HG03342 (cell line): ENCODE measurements around the gene SKIC2.
A peak's percentile ranks its signal among the peaks of the same experiment; 100 is the strongest.
"Not testable (repeated sequence)": the region's sequence is repeated elsewhere in the genome, so short reads cannot be mapped to it uniquely, and the experiment has no call there.

ENCODE experiments used
- ATAC-seq: cut with Tn5 transposase; IDR thresholded peaks from one replicate; pipeline ENCODE4 v1.9.1; 2021; ENCODE audit warnings: mild to moderate bottlenecking, moderate library complexity; ENCODE audit not compliant: unreplicated experiment

The SKIC2 gene

GRCh38 chr6:31958741-31959739, at the start of gene SKIC2, which contains the start of gene NELFE:
TSS of gene SKIC2 (plus strand) at chr6:31959175. CDS start at chr6:31959193, 18 bp downstream.
TSS of gene NELFE (minus strand) at chr6:31958971. CDS start at chr6:31958446, 525 bp downstream.
- ATAC-seq = peak; percentile 96

- ATAC-seq = not testable (repeated sequence)
Measured at GRCh38 chr6:31909298-31909697, 49.7 kb upstream of the SKIC2 start.

DNA sequence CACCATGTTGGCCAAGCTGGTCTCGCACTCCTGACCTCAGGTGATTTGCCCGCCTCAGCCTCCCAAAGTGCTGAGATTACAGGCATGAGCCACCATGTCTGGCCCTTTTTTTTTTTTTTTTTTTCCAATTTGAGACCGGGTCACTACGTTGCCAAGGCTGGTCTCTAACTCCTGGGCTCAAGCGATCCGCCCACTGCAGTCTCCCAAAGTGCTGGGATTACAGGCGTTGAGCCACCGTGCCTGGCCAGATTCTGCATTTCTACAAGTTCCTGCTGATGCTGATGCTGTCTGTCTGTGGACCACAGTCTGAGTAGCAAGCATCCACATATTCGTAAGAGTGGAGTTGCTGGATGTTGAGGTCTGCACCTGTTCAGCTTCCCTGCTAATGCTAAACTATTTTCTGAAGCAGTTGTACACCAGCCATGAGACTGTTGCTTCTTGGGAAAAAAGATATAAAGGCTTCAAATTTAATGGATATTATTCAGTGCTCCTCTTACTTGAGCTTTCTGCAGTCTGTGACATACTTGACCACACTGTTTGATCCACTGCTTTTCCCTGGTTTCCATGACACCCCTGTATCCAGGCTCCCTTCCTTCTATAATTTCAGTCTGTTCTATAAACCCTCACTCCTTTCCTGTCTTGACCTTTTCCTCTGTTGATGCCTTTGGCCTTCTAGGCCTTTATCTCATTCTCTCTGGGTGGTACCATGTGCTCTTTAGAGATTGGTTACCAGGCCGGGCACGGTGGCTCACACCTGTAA, 47.0 kb upstream of the SKIC2 start:
- ATAC-seq = no peak

DNA sequence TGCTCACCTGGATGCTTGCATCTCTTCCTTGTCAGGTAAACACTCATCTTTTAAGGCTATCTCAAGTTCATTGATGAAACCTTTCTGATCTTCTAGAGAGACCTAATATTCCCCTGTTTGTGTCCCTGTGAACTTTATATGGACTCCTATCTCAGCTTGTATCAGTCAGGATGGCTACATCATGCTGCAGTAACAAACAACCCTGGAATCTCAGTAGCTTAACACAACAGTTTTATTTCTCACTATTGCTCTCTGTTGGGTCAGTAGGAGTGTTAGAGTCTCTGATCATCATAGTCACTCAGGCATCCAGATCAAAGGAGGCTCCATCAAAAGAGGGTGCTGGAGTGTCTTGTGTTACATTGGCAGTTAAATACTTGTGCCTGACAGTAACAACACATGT, 43.6 kb upstream of the SKIC2 start:
- ATAC-seq = no peak

DNA sequence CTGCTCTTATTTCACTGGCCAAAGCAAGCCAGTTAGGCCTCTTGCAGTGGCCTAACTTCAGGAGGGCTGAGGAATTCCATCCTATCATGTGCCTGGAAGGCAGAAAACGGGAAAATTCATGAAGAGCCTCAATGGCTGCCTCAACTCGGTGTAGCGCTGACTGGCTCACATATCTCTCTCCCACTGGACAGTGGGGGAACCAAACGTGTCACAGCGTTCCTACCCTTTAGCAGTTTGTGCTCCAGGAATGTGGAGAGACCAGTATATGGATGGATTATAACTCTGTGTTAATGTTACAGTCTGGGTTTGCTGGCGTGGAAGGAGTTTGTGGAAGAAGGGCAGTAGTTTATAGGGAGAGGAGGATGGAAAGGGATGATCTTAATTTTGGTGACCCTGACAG, 43.2 kb upstream of the SKIC2 start:
- ATAC-seq = no peak

- ATAC-seq = no peak
Measured at GRCh38 chr6:31918069-31918720, 40.8 kb upstream of the SKIC2 start.

- no peak for ATAC-seq
Measured at GRCh38 chr6:31919624-31920303, 39.2 kb upstream of the SKIC2 start.

- ATAC-seq = no peak
Measured at GRCh38 chr6:31920811-31921210, 38.2 kb upstream of the SKIC2 start.

GRCh38 chr6:31922942-31923341, 36.0 kb upstream of the SKIC2 start:
- ATAC-seq = no peak

DNA sequence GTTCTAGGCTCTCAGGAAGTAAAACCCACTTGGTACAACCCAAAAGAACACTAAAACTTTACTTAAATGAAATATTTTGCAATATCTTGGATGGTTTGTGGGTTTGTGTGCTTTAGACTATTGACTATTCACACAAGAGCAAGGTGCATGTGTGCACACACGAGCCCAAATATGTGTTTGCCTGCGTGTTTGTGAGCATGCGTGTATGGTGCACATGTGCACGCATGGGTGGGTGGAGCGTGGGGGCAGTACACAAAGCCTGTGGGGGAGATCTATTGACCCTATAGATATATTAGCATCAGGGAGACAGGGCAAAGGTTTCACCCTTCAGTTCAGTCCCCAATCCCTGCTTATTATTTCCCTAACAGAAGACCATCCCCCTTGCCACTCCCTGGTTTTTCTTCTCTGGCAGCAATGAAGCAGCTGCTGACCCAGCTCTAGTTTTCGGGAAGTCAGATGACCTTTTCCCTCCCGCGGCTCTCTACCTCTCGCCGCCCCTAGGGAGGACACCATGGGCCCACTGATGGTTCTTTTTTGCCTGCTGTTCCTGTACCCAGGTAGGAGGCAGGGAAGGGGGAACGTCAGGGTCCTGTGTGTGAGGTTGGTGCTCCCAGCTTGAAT, 31.6 kb upstream of the SKIC2 start, which contains the start of gene C2:
Gene C2, plus strand, starts transcription at position 476 of the 621 bp plus-strand sequence. Its CDS starts 36 bp downstream, at position 512.
- ATAC-seq = no peak

DNA sequence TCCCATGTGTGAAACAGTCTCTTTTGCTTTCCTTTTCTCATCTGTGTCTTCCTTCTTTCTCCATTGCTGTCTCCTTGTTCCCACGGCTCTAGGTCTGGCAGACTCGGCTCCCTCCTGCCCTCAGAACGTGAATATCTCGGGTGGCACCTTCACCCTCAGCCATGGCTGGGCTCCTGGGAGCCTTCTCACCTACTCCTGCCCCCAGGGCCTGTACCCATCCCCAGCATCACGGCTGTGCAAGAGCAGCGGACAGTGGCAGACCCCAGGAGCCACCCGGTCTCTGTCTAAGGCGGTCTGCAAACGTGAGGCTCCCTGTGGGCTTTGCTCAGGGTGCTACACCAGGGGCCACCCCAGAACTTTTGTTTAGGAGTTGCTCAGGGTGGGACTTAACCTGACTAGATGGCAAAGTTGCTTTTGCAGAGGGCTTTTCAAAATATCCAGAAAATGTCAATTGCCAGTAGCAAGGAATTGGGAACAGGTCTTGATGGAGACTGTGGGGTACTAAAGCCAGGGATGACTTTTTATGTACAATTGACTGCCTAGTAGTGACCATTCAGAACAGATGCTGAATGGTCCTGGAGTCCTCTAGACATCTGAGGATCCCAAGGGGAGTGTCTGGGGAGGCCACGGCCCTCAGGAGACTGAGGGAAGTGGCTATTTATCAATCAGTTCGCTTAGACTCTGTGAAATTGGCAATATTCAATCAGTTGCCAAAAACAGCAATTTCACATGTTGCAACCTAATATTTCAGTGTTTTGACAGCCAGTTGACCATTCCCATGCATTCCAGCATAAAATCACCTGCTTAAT, 30.9 kb upstream of the SKIC2 start:
- ATAC-seq = no peak

DNA sequence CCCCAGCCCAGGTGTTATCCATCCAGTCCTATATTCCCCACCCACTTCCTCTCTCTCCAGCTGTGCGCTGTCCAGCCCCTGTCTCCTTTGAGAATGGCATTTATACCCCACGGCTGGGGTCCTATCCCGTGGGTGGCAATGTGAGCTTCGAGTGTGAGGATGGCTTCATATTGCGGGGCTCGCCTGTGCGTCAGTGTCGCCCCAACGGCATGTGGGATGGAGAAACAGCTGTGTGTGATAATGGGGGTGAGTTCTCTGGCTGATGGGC, 30.4 kb upstream of the SKIC2 start:
- ATAC-seq = no peak

DNA sequence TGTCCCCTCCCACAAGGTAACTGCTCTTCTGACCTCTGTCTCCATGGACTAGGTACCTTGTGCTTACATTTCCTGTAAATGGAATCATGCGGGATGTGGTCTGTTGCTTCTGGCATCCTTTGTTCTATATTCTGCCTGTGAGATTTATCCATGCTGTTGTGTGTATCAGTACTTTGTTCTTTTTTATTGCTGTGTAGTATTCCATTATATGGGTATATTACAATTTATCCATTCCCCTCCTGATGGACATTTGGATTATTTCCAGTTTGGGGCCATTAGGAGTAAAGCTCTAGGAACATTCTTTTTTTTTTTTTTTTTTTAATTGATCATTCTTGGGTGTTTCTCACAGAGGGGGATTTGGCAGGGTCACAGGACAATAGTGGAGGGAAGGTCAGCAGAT, 28.0 kb upstream of the SKIC2 start:
- no peak for ATAC-seq

- not testable (repeated sequence) for ATAC-seq
Measured at GRCh38 chr6:31932137-31932536, 26.8 kb upstream of the SKIC2 start.

DNA sequence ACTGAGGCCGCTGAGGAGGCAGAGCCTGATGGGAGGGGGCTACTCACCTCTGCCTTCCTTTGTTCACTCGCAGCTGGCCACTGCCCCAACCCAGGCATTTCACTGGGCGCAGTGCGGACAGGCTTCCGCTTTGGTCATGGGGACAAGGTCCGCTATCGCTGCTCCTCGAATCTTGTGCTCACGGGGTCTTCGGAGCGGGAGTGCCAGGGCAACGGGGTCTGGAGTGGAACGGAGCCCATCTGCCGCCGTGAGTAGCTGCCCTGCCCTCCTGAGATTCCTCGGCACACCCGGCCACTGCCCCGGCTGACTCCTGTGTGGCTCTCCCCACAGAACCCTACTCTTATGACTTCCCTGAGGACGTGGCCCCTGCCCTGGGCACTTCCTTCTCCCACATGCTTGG, 25.4 kb upstream of the SKIC2 start:
- no peak for ATAC-seq

DNA sequence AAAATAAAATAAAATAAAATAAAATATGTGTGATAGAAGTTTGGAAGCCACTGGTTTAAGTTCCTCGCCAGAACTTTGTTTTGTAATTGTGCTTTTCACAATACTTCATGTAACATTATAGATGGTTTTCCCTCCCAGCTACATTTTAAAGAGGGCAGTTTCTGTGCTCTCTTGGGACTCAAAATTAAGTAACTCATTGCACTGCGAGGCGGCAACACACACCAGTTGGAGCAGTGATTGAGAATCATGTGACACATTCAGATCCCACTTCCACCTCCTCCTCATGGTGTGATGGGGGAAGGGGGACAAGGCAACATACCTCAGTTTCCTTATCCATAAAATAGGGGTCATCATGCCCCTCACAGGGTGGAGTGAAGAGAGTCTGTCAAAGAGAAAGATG, 24.0 kb upstream of the SKIC2 start:
- ATAC-seq = no peak

DNA sequence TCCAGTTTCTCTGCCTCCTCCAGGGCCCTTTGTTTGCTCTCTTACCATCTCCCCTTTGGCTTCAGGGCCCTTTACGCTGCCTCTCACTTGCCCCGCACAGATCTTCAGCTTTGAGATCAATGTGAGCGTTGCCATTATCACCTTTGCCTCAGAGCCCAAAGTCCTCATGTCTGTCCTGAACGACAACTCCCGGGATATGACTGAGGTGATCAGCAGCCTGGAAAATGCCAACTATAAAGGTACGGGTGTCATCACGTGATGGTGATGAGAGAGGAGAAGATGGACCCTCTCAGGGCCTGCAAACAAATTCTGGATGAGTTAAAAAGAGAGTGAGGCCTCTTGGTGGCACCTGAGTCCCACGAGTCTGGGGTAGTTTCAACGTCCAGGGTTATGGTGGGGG, 23.2 kb upstream of the SKIC2 start:
- no peak for ATAC-seq

DNA sequence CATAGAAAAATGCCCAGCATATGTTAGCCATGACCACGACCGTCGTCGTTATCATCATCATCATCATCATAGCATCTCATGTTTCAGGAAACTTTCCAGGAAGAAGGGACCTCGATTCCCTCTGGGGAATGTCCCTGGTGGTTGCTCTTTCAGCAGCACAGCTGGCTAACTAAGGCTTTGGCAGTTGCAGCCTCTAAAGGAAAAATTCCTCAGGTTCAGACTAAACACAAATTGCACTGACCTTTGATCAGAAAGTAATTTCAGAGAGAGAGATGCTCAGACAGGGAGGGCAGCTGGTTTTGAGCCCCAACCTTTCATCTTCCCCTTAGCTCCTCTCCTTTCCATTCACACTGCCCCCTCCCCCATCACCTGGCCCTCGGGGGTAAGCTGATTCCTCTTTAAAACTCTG, 18.7 kb upstream of the SKIC2 start:
- no peak for ATAC-seq

DNA sequence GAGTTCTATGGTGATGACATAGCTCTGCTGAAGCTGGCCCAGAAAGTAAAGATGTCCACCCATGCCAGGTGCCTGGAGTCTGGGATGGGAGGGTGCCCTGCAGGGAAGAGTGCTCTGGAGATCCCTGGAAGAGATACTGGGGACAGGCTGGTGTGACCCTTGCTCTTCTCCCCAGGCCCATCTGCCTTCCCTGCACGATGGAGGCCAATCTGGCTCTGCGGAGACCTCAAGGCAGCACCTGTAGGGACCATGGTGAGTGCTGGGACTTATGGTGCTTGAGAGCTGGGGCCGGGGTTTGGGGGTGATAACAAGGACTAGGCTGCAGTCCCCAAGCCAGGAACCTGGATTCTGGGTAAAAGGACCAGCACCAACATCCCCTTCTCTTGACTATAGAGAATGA, 15.2 kb upstream of the SKIC2 start:
- ATAC-seq = no peak

DNA sequence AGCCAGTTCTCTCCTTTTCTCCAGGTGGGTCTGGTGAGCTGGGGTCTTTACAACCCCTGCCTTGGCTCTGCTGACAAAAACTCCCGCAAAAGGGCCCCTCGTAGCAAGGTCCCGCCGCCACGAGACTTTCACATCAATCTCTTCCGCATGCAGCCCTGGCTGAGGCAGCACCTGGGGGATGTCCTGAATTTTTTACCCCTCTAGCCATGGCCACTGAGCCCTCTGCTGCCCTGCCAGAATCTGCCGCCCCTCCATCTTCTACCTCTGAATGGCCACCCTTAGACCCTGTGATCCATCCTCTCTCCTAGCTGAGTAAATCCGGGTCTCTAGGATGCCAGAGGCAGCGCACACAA, 13.8 kb upstream of the SKIC2 start:
- ATAC-seq = no peak
